ENCODE measurements around the gene SIAH2. TPM values are rescaled to one million over a fixed set of nuclear protein-coding genes. Genes with fewer than 3 reads are reported as not detected.

Gene SIAH2
- 16.9 and 22.5 TPM in 2 replicates for total RNA-seq (ENCODE audit: low replicate concordance)

GRCh38 chr3:150763122-150763840, at the start of gene SIAH2:
Gene SIAH2 (minus strand): TSS chr3:150763169. CDS start chr3:150762849, 320 bp downstream.
- peak; percentile 92 for DNase-seq (ENCODE audit: low read depth)
- TF ChIP-seq CTCF (IDR thresholded peaks at IDR 0.05; ENCODE audit: insufficient read depth, low read length), result no peak
- H3K4me3 ChIP-seq (ENCODE audit: low read depth, low read length), result peak within 1 kb of the TSS; percentile 97

- no peak for TF ChIP-seq CTCF (IDR thresholded peaks at IDR 0.05; ENCODE audit: insufficient read depth, low read length)
- no peak for DNase-seq (ENCODE audit: low read depth)
- H3K4me3 ChIP-seq (ENCODE audit: low read depth, low read length), result no peak overlapping the region
Observed at GRCh38 chr3:150811984-150812383, 49.0 kb upstream of the SIAH2 start.

GRCh38 chr3:150810641-150811040, 47.7 kb upstream of the SIAH2 start:
- TF ChIP-seq CTCF (IDR thresholded peaks at IDR 0.05; ENCODE audit: insufficient read depth, low read length), result no peak
- no peak for DNase-seq (ENCODE audit: low read depth)
- no peak overlapping the region for H3K4me3 ChIP-seq (ENCODE audit: low read depth, low read length)

GRCh38 chr3:150806185-150806835, 43.3 kb upstream of the SIAH2 start:
- H3K4me3 ChIP-seq (ENCODE audit: low read depth, low read length), result no peak overlapping the region
- TF ChIP-seq CTCF (IDR thresholded peaks at IDR 0.05; ENCODE audit: insufficient read depth, low read length), result no peak
- no peak for DNase-seq (ENCODE audit: low read depth)

GRCh38 chr3:150805354-150805753, 42.4 kb upstream of the SIAH2 start:
- H3K4me3 ChIP-seq (ENCODE audit: low read depth, low read length), result no peak overlapping the region
- TF ChIP-seq CTCF (IDR thresholded peaks at IDR 0.05; ENCODE audit: insufficient read depth, low read length), result no peak
- no peak for DNase-seq (ENCODE audit: low read depth)

- no peak overlapping the region for H3K4me3 ChIP-seq (ENCODE audit: low read depth, low read length)
- DNase-seq (ENCODE audit: low read depth), result no peak
- no peak for TF ChIP-seq CTCF (IDR thresholded peaks at IDR 0.05; ENCODE audit: insufficient read depth, low read length)
Observed at GRCh38 chr3:150803440-150803985, 40.5 kb upstream of the SIAH2 start.

All from fibroblast of the aortic adventitia (primary cell).